Esophagus squamous epithelium (tissue), 4 donors: Measurements from ENCODE around the gene DLGAP4.

ENCODE experiments used
- POLR2A ChIP-seq, 4 donors: fragments of 450-650 bp; IDR thresholded peaks; one replicate each; pipeline ENCODE4 v1.6.1; 2017; ENCODE audit warnings: antibody characterized with exemption in 4 of 4, mild to moderate bottlenecking in 4 of 4, moderate library complexity in 3 of 4
- TF ChIP-seq, protein P1 (sequence below), 6 experiments: fragments of 450-650 bp in 4 of 6; fragments of 200-600 bp in 2 of 6; sonication (generic) in 2 of 6; IDR thresholded peaks; one replicate each; pipeline ENCODE4 v1.5.1; 2016 to 2019; ENCODE audit warnings: antibody characterized with exemption in 6 of 6, mild to moderate bottlenecking in 4 of 6, moderate library complexity in 4 of 6

- TF ChIP-seq, protein P1, sequence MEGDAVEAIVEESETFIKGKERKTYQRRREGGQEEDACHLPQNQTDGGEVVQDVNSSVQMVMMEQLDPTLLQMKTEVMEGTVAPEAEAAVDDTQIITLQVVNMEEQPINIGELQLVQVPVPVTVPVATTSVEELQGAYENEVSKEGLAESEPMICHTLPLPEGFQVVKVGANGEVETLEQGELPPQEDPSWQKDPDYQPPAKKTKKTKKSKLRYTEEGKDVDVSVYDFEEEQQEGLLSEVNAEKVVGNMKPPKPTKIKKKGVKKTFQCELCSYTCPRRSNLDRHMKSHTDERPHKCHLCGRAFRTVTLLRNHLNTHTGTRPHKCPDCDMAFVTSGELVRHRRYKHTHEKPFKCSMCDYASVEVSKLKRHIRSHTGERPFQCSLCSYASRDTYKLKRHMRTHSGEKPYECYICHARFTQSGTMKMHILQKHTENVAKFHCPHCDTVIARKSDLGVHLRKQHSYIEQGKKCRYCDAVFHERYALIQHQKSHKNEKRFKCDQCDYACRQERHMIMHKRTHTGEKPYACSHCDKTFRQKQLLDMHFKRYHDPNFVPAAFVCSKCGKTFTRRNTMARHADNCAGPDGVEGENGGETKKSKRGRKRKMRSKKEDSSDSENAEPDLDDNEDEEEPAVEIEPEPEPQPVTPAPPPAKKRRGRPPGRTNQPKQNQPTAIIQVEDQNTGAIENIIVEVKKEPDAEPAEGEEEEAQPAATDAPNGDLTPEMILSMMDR (IDR thresholded peaks at IDR 0.05) = no peak
- TF ChIP-seq POLR2A (IDR thresholded peaks at IDR 0.05) = no peak
These were observed 92.4 kb downstream of the DLGAP4 start for GRCh38 chr20:36398515-36398914.
